GM12878 (cell line): ENCODE measurements around the gene EGFR. TPM values are rescaled to one million over a fixed set of nuclear protein-coding genes. Genes with fewer than 3 reads are reported as not detected.

Source experiments
- ATAC-seq: fragments of 200-7000 bp; cut with Tn5 transposase; 3 replicates; pipeline ENCODE4 v1.9.1; 2020; ENCODE audit warnings: mild to moderate bottlenecking, moderate library complexity
- BruUV-seq: library from RNA; stranded (reverse); fragments of 400-500 nt; replicated peaks from 2 replicates; lab custom pipeline; 2021; lab: Mats Ljungman, UMichigan
- CTCF ChIA-PET: fragments of 300-600 bp; sonication (Branson Sonifier 250); formaldehyde crosslinking; extraction: SDS; loops from one replicate; lab custom pipeline; 2021; ENCODE audit warnings: inconsistent platforms; lab: Yijun Ruan, JAX
- POLR2A ChIA-PET: fragments of 350-600 bp; formaldehyde crosslinking; extraction: SDS; loops from one replicate; lab custom pipeline; 2021; ENCODE audit warnings: inconsistent platforms; lab: Charles Lee
- RAD21 ChIA-PET: fragments of 300-600 bp; sonication (Branson Sonifier 250); formaldehyde crosslinking; loops from one replicate; lab custom pipeline; 2023; ENCODE audit warnings: antibody characterized with exemption; ENCODE audit not compliant: unreplicated experiment; lab: Charles Lee
- SMC1A ChIA-PET: fragments of 300-600 bp; sonication (Branson Sonifier 250); formaldehyde crosslinking; loops from one replicate; lab custom pipeline; 2023; ENCODE audit not compliant: unreplicated experiment, uncharacterized antibody; lab: Charles Lee
- DNase-seq: peaks from one replicate; pipeline ENCODE4 v3.0.0-alpha.2; 2011; ENCODE audit warnings: low read depth, low spot score
- FAIRE-seq: peaks from 3 replicates; lab custom pipeline; 2011; peaks lifted over from hg19 to GRCh38; lab: Jason Lieb, UNC
- H2AFZ ChIP-seq: 2 replicates; pipeline ENCODE4 v1.6.0; 2011; ENCODE audit warnings: low read depth, low read length, control low read depth; ENCODE audit not compliant: control insufficient read depth
- H3K27ac ChIP-seq: 2 replicates; pipeline ENCODE4 v1.5.1; 2011; ENCODE audit warnings: control low read depth; ENCODE audit not compliant: control insufficient read depth, insufficient read depth
- H3K27me3 ChIP-seq, 2 experiments: replicated peaks in 1 of 2; 2 replicates each; pipeline versions ENCODE4 v1.6.0 to v1.6.1; 2011; ENCODE audit warnings: low read length in 1 of 2; ENCODE audit not compliant: control insufficient read depth in 2 of 2, insufficient read depth in 2 of 2
- H3K36me3 ChIP-seq, 2 experiments: 2 replicates each; pipeline ENCODE4 v1.5.1; 2011; ENCODE audit warnings: low read length in 1 of 2; ENCODE audit not compliant: control insufficient read depth in 2 of 2, insufficient read depth in 2 of 2
- H3K4me1 ChIP-seq: 2 replicates; pipeline ENCODE4 v1.6.1; 2011; ENCODE audit warnings: mild to moderate bottlenecking, low read length, moderate library complexity, mixed read lengths; ENCODE audit not compliant: control insufficient read depth, insufficient read depth
- H3K4me2 ChIP-seq: 2 replicates; pipeline ENCODE4 v1.6.0; 2011; ENCODE audit warnings: control low read depth; ENCODE audit not compliant: control insufficient read depth, insufficient read depth
- H3K4me3 ChIP-seq: fragments of 200-600 bp; sonication (generic); 2 replicates; pipeline ENCODE4 v1.5.1; 2016
- H3K79me2 ChIP-seq: 2 replicates; pipeline ENCODE4 v1.6.0; 2011; ENCODE audit warnings: low read length; ENCODE audit not compliant: control insufficient read depth, insufficient read depth
- H3K9ac ChIP-seq: 2 replicates; pipeline ENCODE4 v1.8.0; 2011; ENCODE audit warnings: low read length, control low read depth, mixed read lengths; ENCODE audit not compliant: control insufficient read depth, insufficient read depth
- H3K9me3 ChIP-seq: replicated peaks from 3 replicates; pipeline ENCODE4 v1.5.1; 2011; ENCODE audit warnings: mild to moderate bottlenecking, low read length; ENCODE audit not compliant: control insufficient read depth, insufficient read depth
- H4K20me1 ChIP-seq: 2 replicates; pipeline ENCODE4 v1.6.0; 2011; ENCODE audit not compliant: control insufficient read depth, insufficient read depth
- KDM1A ChIP-seq: fragments of 200-600 bp; sonication (generic); IDR thresholded peaks from 2 replicates; pipeline ENCODE4 v1.6.1; 2016; ENCODE audit warnings: borderline replicate concordance
- PAX8 ChIP-seq: fragments of 450-650 bp; IDR thresholded peaks from 2 replicates; pipeline ENCODE4 v1.6.1; 2017; ENCODE audit warnings: mild to moderate bottlenecking, moderate library complexity
- PML ChIP-seq: IDR thresholded peaks from 2 replicates; pipeline ENCODE4 v1.6.1; 2012; ENCODE audit warnings: low read length, inconsistent platforms
- POLR2AphosphoS5 ChIP-seq: IDR thresholded peaks from 2 replicates; pipeline ENCODE4 v1.6.1; 2011; ENCODE audit warnings: mild to moderate bottlenecking, low read length, inconsistent platforms
- RELB ChIP-seq: fragments of 450-650 bp; IDR thresholded peaks from 2 replicates; pipeline ENCODE4 v1.6.1; 2017; ENCODE audit warnings: low read depth, mild to moderate bottlenecking, moderate library complexity
- SREBF2 ChIP-seq: IDR thresholded peaks from 2 replicates; pipeline ENCODE4 v1.6.1; 2012; ENCODE audit warnings: mild to moderate bottlenecking, low read length
- SUPT20H ChIP-seq: IDR thresholded peaks from 2 replicates; pipeline ENCODE4 v1.6.1; 2011; ENCODE audit warnings: low read depth, mild to moderate bottlenecking, low read length, moderate library complexity, borderline replicate concordance; ENCODE audit not compliant: control insufficient read depth
- TCF3 ChIP-seq: IDR thresholded peaks from 2 replicates; pipeline ENCODE4 v1.6.1; 2012; ENCODE audit warnings: low read depth, mild to moderate bottlenecking, low read length, borderline replicate concordance; ENCODE audit not compliant: insufficient read depth
- WGBS: methylation state at CpG from one replicate; pipeline ENCODE4 v1.1.6; 2016; ENCODE audit warnings: low lambda C conversion rate; ENCODE audit not compliant: insufficient replicate concordance, insufficient coverage; ENCODE audit errors: missing lambda C conversion rate; 5-methylcytosine and 5-hydroxymethylcytosine counted together
- in situ Hi-C: fragments of 300-500 bp; cut with MboI; formaldehyde crosslinking; loops from 9 replicates; pipeline ENCODE4 v1.14.3; 2018; ENCODE audit warnings: mixed read lengths
- intact Hi-C: fragments of 100-400 bp; cut with micrococcal nuclease; formaldehyde crosslinking; loops from one replicate; pipeline ENCODE4 v1.14.2; 2022; ENCODE audit not compliant: unreplicated experiment
- polyA plus RNA-seq, 11 experiments: library from polyadenylated mRNA; depleted of rRNA in 4 of 11; unstranded in 6 of 11; stranded (reverse) in 5 of 11; fragments of >200 nt; fragmentation: Nextera tagmentation in 4 of 11; fragmentation: Illumina TruSeq in 1 of 11; extraction: Ambion mirVana in 4 of 11; extraction: Trizol in 1 of 11; gene quantifications; 1 replicate in 1 of 11; 2 replicates in 10 of 11; pipeline versions ENCODE4 v1.2.1 to v1.2.3, GENCODE V29; 2011 to 2016; ENCODE audit warnings: inconsistent platforms in 2 of 11, missing spikeins in 2 of 11, low read depth in 1 of 11
- total RNA-seq, 4 experiments: library from RNA; depleted of rRNA in 3 of 4; stranded (reverse); fragments of >200 nt in 3 of 4; fragmentation: Illumina TruSeq in 1 of 4; extraction: Trizol in 1 of 4; gene quantifications; 2 replicates each; pipeline versions ENCODE4 v1.2.1 to v1.2.3, GENCODE V29; 2013 to 2021

The EGFR gene
- total and polyA plus RNA-seq, 10 of the 15 experiments (the other 5 are each of a cell fraction or from before 2014, with no cell fraction given): 0.01 to 0.31 TPM; not detected in 8

- H3K36me3 ChIP-seq: no peaks in the 10 kb centered on the region
- no peak overlapping the region for H3K4me2 ChIP-seq
- ChIA-PET POLR2A (no interaction called here), RAD21 (no interaction called here), SMC1A (interaction anchor here (1.4 kb wide), 1 partner anchor 16 kb away, joined by 5 read pairs; no protein-coding TSS in a partner anchor)
- no peak overlapping the region for H3K27ac ChIP-seq
- DNase-seq (no peak), FAIRE-seq (no peak), ATAC-seq (no peak)
- no peaks in the 10 kb centered on the region for H3K79me2 ChIP-seq
- 25% methylated on average over 3 of the region's 3 CpGs for WGBS
- H3K4me3 ChIP-seq: no peak overlapping the region
- H3K27me3 ChIP-seq: peaks cover 2 to 11% of the 10 kb centered on the region in 2 experiments; a peak in 3 of 4 replicates
- in situ Hi-C loops: no loop called here
- H3K9ac ChIP-seq: no peak overlapping the region
- no peaks in the 10 kb centered on the region for H3K4me1 ChIP-seq
- H4K20me1 ChIP-seq: no peaks in the 10 kb centered on the region; the same call in 1 of the 2 replicates
- no peak overlapping the region for H2AFZ ChIP-seq
- TF ChIP-seq SUPT20H (no peak), SREBF2 (no peak)
- TF ChIP-seq, all 136 proteins: peak for 0
- H3K9me3 ChIP-seq: no peaks in the 10 kb centered on the region
- intact Hi-C loops: no loop called here
- BruUV-seq: no TSS peak
- CTCF ChIA-PET: interaction anchor here (1.5 kb wide), 1 partner anchor 8 kb away, joined by 3 read pairs; no protein-coding TSS in a partner anchor
Measured at GRCh38 chr7:55239406-55239805, 220.6 kb downstream of the EGFR start.

DNA sequence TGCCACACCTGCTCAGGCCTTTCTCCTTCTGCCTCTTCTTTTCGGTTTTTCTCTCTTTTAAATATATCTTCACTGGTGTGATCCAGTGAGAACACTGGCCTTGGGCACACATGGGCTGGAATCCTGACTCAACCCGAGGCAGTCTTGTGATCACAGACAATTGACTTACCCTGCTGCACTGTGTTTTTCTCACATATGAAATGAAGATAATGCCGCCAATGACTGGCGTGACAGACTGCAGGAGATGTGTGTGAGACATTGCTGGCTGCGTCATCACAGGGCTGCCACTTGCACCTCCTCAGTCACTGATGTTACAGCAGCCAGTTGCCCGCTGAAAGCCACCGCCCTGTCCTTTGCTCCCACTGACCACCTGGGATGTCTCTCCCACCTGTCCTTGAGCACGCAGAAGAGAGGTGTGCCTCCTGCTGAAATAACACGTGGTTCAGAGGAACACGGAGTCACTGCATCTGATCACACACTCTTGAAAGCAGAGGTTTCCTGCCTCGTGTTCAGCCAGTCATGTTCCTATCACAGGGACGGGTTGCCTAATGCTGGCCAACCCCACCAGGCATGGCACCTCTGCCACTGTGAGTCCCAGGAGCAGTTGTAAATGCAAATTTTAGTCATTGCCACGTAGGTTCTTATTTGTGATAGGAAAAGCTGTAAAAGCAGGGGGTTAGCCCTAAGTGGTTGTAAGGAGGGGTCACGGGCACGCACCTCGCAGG, 221.8 kb downstream of the EGFR start:
- Histone ChIP-seq H3K9ac (no peak overlapping the region), H3K9me3 (no peaks in the 10 kb centered on the region), H3K79me2 (no peaks in the 10 kb centered on the region), H3K27me3 (peaks cover 2 to 9% of the 10 kb centered on the region in 2 experiments; a peak in 3 of 4 replicates), H3K36me3 (no peaks in the 10 kb centered on the region)
- intact Hi-C loops (no loop called here), in situ Hi-C loops (no loop called here)
- FAIRE-seq: no peak
- ChIA-PET RAD21 (no interaction called here), POLR2A (no interaction called here), CTCF (no interaction called here)
- WGBS: 47% methylated on average over 16 of the region's 16 CpGs
- no peak for DNase-seq
- no TSS peak for BruUV-seq
- TF ChIP-seq TCF3 (no peak), PAX8 (no peak), RELB (no peak), KDM1A (no peak), POLR2AphosphoS5 (no peak), PML (no peak)
- TF ChIP-seq, all 136 proteins: peak for 0
- H2AFZ ChIP-seq: no peak overlapping the region
- no peak for ATAC-seq
- no peaks in the 10 kb centered on the region for H3K4me1 ChIP-seq
- H3K4me3 ChIP-seq: no peak overlapping the region
- SMC1A ChIA-PET: no interaction called here
- no peak overlapping the region for H3K4me2 ChIP-seq
- H4K20me1 ChIP-seq: no peaks in the 10 kb centered on the region
- no peak overlapping the region for H3K27ac ChIP-seq
